Eye (tissue), 1 donor: Measurements from ENCODE around the gene NLRC5.
"Not testable (repeated sequence)": the region's sequence is repeated elsewhere in the genome, so short reads cannot be mapped to it uniquely, and the experiment has no call there.

Experiments
- DNase-seq: peaks from one replicate; pipeline ENCODE4 v3.0.0-alpha.2; 2015

The NLRC5 gene

GRCh38 chr16:56961386-56961785 is 28.0 kb upstream of the NLRC5 start:
- no peak for DNase-seq

DNA sequence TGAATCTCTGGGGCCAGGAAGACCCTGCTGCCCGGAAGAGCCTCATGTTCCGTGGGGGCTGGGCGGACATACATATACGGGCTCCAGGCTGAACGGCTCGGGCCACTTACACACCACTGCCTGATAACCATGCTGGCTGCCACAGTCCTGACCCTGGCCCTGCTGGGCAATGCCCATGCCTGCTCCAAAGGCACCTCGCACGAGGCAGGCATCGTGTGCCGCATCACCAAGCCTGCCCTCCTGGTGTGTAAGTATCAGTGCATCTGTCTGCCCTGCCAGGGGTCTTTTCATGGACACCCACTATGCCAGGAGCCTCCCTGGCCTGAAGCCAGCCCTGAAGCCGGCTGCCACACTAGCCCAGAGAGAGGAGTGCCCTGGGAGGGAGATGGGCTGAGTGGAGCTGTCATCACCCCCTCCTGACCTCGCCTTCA is 27.5 kb upstream of the NLRC5 start, which contains the start of gene CETP:
Gene CETP, plus strand, starts transcription at position 100 of the 431 bp plus-strand sequence. Its CDS starts 30 bp downstream, at position 130.
- no peak for DNase-seq

- DNase-seq = peak; percentile 89
These were observed 24.9 kb upstream of the NLRC5 start for GRCh38 chr16:56964243-56965148.

- no peak for DNase-seq
These were observed 23.9 kb upstream of the NLRC5 start for GRCh38 chr16:56965149-56966092.

DNA sequence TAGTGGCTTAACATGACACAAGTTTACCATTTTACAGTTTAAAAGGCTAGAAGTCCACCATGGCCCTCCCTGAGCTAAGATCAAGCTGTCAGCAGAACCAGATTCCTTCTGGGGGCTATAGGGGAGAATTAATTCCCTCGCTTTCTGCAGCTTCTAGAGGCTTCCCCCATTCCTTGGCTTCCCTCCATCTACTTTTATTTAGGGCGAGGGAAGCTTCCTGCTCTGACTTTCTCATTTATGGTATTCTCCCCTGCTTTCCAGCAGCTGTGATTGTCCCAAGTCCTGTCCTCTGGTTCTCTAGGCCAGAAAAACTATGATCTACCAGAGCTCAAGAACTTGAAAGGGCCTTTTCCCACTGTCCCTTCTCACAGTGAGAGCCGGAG is 23.3 kb upstream of the NLRC5 start:
- DNase-seq = no peak

DNA sequence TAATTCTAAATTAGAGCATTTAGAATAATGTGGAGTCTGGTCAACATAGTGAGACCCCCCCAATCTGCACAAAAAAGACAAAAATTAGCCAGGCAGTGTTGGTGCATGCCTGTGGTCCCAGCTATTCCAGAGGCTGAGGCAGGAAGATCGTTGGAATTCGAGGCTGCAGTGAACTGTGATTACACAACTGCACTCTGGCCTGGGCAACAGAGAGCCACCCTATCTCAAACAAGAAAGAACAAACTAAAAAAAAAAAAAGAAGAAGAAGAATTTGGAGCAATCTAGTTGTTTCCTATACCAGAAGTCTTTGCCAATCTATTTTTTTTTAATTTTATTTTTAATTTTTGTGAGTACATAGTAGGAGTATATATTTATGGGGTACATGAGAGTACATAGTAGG is 21.6 kb upstream of the NLRC5 start:
- no peak for DNase-seq

- no peak for DNase-seq
These were observed 19.6 kb upstream of the NLRC5 start for GRCh38 chr16:56969769-56970168.

DNA sequence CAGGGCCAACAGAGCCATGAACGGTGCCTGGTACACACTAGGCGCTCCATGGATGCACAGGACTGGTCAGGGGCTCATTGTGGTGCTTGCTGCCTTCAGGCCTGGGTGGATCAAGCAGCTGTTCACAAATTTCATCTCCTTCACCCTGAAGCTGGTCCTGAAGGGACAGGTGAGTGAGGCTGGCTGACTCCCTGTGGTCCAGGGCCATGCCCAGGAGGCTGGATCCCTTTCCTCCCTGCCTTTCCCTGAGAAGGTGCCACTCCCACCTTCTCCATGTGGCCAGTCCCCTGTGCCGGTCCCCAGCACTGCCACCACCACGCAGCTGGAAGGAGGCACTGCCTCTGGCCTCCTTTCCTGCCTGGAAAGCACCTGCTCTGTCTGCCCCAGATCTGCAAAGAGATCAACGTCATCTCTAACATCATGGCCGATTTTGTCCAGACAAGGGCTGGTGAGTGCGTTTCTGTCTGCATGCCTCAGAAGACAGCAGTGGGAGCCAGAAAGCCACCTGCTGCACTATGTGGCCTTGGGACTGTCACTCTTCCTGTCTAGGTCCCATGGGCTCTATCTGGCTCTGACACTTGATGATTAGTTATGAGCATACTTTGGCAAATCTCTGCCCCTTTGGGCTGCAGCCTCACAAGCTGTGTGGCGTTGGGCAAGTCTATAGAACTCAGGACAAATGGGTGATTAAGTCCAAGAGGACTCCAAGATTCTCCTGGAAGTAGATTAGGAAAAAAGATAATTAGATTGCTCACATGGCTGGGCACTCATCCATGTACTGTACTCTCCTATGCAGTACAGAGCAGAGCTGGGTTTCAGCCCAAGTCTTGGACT is 18.2 kb upstream of the NLRC5 start:
- no peak for DNase-seq

DNA sequence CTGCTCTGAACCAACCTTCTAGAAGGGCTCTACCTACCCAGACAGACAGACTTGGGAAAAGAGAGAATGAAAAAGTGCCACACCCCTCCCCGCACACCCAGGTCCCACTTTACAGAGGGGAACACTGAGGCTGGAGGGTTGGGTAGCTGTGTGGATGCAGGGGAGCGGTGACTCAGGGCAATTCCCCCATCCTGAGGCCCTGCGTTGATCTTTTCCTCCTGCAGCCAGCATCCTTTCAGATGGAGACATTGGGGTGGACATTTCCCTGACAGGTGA is 17.7 kb upstream of the NLRC5 start:
- no peak for DNase-seq

DNA sequence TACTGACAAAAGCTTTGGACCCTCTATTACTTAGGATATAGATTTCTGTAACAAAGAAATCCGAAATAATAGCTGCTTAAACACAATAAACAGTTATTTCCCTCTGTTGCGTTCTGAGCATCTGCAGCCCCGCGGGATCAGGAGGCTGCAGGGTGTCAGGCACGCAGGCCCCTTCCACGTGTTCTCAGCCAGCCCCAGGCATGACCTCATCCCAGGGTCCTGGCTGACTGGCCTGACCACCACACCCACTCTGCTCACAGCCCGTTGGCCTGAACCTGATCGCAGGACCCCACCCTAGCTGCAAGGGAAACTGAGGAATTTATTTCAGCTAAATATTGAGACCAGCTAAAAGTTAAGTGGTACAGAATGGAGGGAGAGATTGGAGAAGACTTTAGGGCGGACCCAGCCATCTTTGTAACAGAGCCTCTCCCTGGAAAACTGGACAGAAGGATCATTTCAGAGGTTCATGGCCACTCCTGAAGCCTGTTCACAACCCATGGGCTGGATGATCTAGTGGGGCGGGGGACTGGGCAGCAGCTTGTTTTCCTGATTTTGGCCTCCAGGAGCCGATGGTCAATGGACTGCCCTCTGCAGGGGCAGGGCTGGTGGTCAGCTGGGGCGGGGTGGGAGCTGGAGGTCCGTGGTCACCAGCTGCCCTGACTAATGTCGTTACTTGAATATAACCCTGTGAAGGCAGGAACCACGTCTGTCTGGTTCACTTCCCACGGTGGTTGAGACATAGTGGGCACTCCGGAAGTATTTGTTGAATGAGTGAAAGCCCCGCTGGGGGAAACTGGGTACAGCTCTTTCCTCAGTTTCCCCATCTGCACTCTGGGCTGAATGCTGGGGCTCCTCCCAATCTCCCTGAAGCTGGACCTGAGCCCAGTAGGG is 16.7 kb upstream of the NLRC5 start:
- no peak for DNase-seq

GRCh38 chr16:56973294-56973689 is 16.1 kb upstream of the NLRC5 start:
- no peak for DNase-seq

- DNase-seq = not testable (repeated sequence)
These were observed 15.5 kb upstream of the NLRC5 start for GRCh38 chr16:56973899-56974298.

GRCh38 chr16:56974549-56975300 is 14.6 kb upstream of the NLRC5 start:
- DNase-seq = no peak

DNA sequence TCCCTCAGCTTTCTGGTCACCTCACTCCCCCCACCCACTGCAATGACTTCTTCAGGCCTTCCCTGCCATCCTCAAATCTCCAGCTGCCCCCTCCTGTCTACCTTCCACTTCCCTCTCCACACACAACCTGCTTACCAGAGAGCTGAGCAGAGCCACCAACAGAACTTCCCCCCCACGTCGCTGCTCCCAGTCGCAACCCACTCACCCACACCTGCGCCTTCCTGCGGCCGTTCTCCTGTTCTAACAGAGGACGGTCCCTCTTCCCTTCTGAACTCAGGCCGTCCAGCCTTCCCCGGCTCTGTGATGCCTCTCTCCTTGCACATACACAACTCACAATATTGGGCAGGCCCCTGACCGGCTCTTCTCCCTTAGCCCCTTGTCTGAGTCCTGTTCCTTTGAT is 13.6 kb upstream of the NLRC5 start:
- no peak for DNase-seq

DNA sequence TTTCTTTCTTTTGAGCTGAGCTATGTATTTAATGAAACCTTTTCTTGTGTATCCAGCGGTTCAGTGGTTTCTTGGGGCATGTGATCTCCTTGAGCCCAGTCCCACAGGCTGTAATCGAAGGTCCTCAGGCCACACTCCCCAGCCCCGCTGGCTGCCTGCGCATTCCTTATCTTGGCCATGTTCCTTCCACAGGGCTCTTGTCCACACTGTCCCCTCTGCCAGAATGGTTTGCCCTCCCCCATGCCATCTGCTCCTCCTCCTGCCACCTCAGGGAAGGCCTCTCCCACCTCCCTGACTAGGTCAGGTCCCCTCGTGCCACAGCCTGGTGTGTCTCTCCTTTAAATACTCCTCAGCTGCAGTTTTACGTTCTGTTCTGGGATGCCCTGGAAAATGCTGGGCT is 12.1 kb upstream of the NLRC5 start:
- DNase-seq = no peak

DNA sequence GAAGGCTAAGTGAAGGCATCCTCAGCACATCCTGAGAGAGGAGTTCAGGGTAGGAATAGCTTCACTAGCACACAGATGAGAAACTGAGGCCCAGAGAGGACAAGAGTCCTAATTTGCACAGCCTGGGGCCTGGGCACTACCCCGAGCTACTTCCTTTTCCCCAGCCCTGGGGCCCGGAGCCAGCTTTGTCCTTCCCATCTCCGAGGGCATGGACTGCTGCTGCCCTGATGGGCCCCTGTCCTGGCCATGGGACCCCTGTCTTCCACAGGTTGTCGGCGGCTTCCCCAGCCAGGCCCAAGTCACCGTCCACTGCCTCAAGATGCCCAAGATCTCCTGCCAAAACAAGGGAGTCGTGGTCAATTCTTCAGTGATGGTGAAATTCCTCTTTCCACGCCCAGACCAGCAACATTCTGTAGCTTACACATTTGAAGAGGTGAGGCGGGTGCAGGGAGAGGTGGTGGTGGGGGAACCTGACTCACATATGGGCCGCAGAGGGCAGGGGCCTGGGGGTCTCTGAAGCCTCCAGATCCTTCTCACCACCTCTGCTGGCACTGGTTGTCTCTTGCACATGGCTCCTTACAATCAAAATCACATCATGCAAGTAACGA is 11.4 kb upstream of the NLRC5 start:
- no peak for DNase-seq

GRCh38 chr16:56980201-56980535 is 9.2 kb upstream of the NLRC5 start:
- DNase-seq = no peak

DNA sequence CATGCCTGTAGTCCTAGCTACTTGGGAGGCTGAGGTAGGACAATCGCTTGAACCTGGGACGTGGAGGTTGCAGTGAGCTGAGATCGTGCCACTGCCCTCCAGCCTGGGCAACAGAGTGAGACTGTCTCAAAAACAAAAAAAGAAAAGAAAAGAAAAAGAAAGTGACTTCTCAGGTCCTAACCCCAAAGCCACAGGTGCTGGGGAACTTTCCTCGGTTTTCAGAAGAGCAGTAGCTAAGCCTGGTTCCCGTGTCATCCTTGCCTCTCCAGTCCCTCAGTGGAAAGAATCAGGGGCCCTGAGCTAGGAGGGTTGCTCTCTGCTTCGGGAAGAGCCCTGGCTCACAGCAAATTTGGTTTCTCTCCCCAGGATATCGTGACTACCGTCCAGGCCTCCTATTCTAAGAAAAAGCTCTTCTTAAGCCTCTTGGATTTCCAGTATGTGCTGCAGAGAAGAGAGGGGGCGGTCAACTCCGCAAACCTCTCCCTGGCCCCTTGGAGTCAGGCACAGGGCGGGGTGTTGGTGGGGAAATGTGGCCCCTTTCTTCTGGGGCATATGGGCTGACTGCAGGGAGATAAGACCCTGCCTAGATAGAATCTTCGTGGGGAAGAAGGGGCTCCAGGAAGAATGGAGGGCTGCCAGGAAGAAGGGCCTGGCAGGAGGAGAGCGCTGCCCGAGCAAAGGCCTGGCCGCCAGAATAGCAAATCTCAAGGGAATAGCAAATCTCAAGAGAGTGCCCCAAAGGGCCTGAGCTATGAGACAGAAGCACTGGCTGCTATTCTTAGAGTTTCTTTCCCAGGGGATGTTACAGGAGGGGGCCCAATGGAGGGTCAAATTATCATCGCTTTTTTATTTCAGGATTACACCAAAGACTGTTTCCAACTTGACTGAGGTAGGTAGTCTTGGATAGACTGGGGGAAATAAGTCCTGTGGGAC is 8.3 kb upstream of the NLRC5 start:
- DNase-seq = no peak

DNA sequence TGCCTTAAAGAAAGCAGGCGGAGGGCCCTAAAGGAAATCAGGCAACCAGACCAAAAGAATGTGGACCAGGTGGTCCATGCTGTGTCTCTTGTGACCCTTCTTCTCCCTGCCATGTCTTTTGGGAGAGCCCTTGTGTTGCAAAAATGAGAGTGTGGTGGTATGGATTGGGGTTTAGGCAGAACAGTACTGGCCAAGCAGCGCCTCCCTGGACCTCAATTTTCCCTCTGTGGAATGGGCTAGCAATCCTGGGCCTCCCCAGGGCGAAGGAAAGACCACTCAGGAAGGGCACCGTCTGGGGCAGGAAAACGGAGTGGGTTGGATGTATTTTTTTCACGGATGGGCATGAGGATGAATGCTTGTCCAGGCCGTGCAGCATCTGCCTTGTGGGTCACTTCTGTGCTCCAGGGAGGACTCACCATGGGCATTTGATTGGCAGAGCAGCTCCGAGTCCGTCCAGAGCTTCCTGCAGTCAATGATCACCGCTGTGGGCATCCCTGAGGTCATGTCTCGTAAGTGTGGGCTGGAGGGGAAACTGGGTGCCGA is 7.6 kb upstream of the NLRC5 start:
- no peak for DNase-seq
